SK-N-MC (cell line): ENCODE measurements around the gene EIF2S2.
"Not testable (repeated sequence)": the region's sequence is repeated elsewhere in the genome, so short reads cannot be mapped to it uniquely, and the experiment has no call there.

Experiments used
- DNase-seq: peaks from one replicate; pipeline ENCODE4 v3.0.0-alpha.2; 2011; ENCODE audit warnings: low read depth, low spot score
- H3K27ac ChIP-seq: fragments of 200-600 bp; sonication (generic); 2 replicates; pipeline ENCODE4 v1.5.1; 2016; ENCODE audit warnings: mixed run types
- H3K36me3 ChIP-seq: fragments of 200-600 bp; sonication (generic); 2 replicates; pipeline ENCODE4 v1.6.1; 2017; ENCODE audit warnings: antibody characterized with exemption, low read length, mixed read lengths; ENCODE audit not compliant: insufficient read depth
- H3K4me3 ChIP-seq: fragments of 200-600 bp; sonication (generic); 2 replicates; pipeline ENCODE4 v1.5.1; 2016
- H3K9ac ChIP-seq: fragments of 200-600 bp; sonication (generic); 2 replicates; pipeline ENCODE4 v1.8.0; 2017; ENCODE audit warnings: mixed run types, mixed read lengths; ENCODE audit not compliant: insufficient read length
- H3K9me3 ChIP-seq: fragments of 200-600 bp; sonication (generic); 2 replicates; pipeline ENCODE4 v1.6.1; 2017; ENCODE audit warnings: low read depth, mild to moderate bottlenecking, antibody characterized with exemption, low read length, moderate library complexity, mixed read lengths
- EZH2 ChIP-seq: fragments of 200-600 bp; sonication (generic); IDR thresholded peaks from one replicate; pipeline ENCODE4 v1.6.1; 2017; ENCODE audit warnings: antibody characterized with exemption
- FOXP2 ChIP-seq: optimal IDR thresholded peaks from 2 replicates; pipeline ENCODE3; 2011; ENCODE audit warnings: mild to moderate bottlenecking, moderate library complexity; ENCODE audit not compliant: insufficient read depth; ENCODE audit errors: extremely low read length, control extremely low read depth
- POLR2AphosphoS5 ChIP-seq: IDR thresholded peaks from 2 replicates; pipeline ENCODE4 v1.6.1; 2012; ENCODE audit warnings: mild to moderate bottlenecking, low read depth, low read length, borderline replicate concordance

Gene EIF2S2, protein sequence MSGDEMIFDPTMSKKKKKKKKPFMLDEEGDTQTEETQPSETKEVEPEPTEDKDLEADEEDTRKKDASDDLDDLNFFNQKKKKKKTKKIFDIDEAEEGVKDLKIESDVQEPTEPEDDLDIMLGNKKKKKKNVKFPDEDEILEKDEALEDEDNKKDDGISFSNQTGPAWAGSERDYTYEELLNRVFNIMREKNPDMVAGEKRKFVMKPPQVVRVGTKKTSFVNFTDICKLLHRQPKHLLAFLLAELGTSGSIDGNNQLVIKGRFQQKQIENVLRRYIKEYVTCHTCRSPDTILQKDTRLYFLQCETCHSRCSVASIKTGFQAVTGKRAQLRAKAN

DNA sequence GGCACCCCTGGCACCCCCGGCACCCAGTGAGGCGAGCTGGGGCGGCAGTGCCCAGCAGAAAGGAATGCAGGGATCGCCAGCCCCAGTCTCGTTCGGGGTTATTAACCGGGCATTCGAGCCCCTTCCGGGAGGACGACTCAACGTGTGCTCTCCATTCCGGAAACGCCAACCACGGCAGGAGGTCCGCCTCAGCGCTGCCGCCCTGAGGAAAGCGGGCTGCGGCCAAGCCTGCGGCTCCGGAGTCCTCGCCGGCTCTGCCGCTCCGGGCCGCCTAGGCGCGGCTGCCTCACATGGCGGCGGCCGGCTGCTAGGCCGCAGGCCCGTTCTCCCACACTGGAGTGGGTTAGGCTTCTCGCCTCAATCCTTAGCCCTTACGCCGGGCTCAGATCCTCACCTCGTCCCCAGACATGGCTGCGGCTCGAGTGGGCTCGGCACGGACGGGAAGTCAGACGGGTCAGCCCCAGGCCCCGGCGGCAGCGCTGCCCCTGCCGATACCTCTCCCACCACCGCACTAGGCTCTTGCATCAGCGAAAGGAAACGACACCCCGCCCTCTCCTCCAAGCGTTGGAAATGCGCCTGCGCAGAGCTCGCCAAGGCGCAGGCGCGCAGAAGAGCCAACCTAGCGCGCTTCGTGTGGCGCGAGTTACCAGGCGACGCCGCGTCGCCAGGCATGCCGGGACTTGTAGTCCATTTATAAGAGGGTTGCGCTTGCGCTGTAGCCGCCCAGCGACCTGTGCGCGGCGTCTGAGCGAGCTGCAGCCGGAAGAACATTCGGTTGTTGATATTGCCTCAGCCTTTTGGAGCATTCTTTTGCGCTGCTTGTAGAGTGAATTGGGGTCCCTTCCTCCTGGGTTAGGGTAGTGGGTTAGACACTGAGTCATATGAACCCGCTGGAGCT, at the start of gene EIF2S2:
EIF2S2 (minus strand) TSS at position 542 of the 898 bp plus-strand sequence; CDS start at position 409, 133 bp downstream.
- DNase-seq: peak; percentile 90
- peak within 1 kb of the TSS; percentile 84 for H3K4me3 ChIP-seq
- H3K27ac ChIP-seq: peak within 1 kb of the TSS; percentile 92
- H3K9me3 ChIP-seq: no peaks in the 10 kb centered on the region
- peak; percentile 64 for TF ChIP-seq FOXP2
- TF ChIP-seq POLR2AphosphoS5: peak; percentile 91
- TF ChIP-seq EZH2: no peak
- peaks cover 41% of the 10 kb centered on the region for H3K36me3 ChIP-seq
- peak within 1 kb of the TSS; percentile 98 for H3K9ac ChIP-seq

DNA sequence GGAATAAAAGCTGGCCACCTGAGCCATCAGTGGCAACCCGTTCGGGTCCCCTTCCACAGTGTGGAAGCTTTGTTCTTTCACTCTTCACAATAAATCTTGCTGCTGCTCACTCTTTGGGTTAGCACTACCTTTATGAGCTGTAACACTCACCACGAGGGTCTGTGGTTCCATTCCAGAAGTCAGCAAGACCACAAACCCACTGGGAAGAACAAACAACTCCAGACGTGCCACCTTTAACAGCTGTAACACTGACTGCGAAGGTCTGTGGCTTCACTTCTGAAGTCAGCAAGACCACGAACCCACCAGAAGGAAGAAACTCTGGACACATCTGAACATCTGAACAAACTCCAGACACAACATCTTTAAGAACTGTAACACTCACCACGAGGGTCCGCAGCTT, 45.7 kb upstream of the EIF2S2 start:
- not testable (repeated sequence) for H3K9me3 ChIP-seq, H3K4me3 ChIP-seq, H3K9ac ChIP-seq, DNase-seq, H3K27ac ChIP-seq, H3K36me3 ChIP-seq

DNA sequence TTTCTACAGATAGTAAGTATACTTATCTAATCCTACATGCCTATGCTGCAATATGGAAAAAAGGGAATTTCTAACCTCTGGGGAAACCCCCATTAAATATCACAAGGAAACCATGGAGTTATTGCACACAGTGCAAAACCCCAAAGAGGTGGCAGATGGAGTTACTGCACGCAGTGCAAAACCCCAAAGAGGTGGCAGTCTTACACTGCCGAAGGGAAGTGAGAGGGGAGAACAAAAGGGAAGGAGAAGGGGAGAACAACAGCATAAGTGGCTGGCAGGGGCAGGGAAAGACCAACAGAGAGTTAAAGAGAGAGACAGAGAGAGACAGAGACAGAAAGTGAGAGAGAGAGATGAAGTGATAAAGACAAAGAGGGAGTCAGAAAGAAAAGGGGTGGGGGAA, 43.8 kb upstream of the EIF2S2 start:
- TF ChIP-seq EZH2 (no peak), FOXP2 (no peak), POLR2AphosphoS5 (no peak)
- Histone ChIP-seq H3K27ac (no peak overlapping the region), H3K4me3 (no peak overlapping the region), H3K9me3 (no peaks in the 10 kb centered on the region), H3K36me3 (no peaks in the 10 kb centered on the region), H3K9ac (no peak overlapping the region)
- no peak for DNase-seq

DNA sequence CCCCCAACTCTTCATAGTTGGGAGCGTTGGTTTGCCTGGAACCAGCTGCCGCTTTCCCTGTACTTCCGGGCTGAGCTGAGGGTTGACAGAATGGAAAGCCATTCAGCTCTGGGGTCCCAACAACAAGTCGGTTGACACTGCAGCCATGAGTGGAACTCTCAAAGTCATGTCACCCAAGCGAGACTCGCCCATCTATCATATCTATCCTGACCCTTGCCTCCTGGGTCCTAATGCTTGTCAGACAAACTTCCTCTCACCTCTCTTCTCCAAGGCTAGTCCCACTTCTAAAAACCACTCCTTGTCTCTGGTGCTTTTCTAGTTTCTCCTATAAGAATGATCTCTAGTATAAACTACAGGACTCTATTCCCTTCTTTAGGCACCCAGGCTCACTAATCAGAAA, 41.1 kb upstream of the EIF2S2 start:
- H3K4me3 ChIP-seq, H3K27ac ChIP-seq, H3K9me3 ChIP-seq, H3K36me3 ChIP-seq, H3K9ac ChIP-seq, DNase-seq: not testable (repeated sequence)

DNA sequence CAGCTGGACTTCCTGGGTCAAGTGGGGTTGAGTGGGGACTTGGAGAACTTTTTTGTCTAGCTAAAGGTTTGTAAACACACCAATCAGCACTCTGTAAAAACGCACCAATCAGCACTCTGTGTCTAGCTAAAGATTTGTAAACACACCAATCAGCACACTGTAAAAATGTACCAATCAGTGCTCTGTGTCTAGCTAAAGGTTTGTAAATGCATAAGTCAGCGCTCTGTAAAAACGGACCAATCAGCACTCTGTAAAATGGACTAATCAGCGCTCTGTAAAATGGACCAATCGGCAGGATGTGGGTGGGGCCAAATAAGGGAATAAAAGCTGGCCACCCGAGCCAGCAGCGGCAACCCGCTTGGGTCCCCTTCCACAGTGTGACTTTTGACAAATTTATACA, 40.0 kb upstream of the EIF2S2 start:
- not testable (repeated sequence) for H3K36me3 ChIP-seq, DNase-seq, H3K4me3 ChIP-seq, H3K27ac ChIP-seq, H3K9ac ChIP-seq, H3K9me3 ChIP-seq

DNA sequence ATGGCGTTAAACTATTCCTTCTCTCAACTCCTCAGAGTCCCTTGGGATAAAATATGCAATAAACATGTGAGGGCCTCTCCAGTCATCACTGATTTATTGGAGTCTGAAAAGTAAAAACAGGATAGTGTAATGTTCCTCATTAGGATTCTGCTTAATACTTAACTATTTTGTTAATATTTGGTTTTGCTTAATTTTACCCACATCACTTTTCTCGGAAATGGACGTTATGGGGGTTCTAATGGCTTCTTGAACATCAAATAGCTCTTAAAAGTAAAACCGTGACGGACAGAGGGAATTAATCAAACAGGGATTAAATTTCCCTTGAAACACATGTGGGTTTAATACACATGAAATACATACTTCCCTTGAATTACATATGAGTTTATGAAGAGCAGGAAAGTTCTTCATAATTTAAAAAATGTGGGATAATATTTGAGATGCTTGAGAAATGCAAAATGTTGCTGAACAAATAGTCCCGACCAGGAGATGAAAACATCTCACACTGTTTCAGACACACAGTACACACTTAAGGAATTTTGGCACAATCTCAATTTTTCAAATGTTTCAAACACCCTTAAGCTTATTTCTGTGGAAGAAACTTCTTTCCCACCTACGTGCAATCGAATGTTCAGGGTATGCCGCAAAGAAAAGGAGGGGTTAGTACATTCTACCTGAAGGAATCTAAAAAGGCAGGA, 38.4 kb upstream of the EIF2S2 start:
- DNase-seq: peak; percentile 70
- Histone ChIP-seq H3K9ac (peak overlapping the region; percentile 1), H3K27ac (peak overlapping the region; percentile 42)

DNA sequence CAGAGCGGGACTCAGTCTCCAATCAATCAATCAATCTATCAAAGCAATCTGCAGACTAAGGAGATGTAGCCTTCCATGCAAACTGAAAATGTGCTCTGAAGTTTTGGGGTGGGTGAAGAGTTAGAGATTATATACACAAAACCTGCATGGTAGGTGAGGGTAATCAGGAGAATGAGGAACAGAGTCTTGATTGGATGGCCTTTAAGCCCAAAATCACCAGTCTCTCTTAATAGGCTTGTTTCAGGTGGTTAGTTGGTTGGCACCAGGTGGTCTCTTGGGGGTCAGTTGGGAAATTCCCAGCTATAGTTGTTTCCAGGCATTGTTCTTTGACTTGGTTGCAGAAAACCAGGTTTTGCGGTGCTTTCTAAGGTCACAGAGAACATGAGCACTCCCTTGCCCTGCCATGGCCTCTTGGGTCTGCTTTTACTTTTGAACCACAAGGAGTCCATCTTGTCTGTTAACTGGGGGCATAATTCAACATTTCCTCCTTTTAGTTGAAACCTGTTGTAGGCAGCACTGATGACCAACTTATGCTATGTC, 33.3 kb upstream of the EIF2S2 start:
- no peak for TF ChIP-seq POLR2AphosphoS5
- no peak for TF ChIP-seq FOXP2
- no peak for TF ChIP-seq EZH2
- DNase-seq: no peak
- H3K27ac ChIP-seq: no peak overlapping the region
- H3K9me3 ChIP-seq: no peaks in the 10 kb centered on the region
- no peak overlapping the region for H3K4me3 ChIP-seq
- no peak overlapping the region for H3K9ac ChIP-seq
- H3K36me3 ChIP-seq: no peaks in the 10 kb centered on the region

More for the DNA sequence above, 38.4 kb upstream of the EIF2S2 start:
- Histone ChIP-seq H3K9me3 (no peaks in the 10 kb centered on the region), H3K4me3 (peak overlapping the region; percentile 50), H3K36me3 (no peaks in the 10 kb centered on the region)
- TF ChIP-seq POLR2AphosphoS5 (no peak; the same call in 1 of the 2 replicates), FOXP2 (no peak), EZH2 (no peak)

DNA sequence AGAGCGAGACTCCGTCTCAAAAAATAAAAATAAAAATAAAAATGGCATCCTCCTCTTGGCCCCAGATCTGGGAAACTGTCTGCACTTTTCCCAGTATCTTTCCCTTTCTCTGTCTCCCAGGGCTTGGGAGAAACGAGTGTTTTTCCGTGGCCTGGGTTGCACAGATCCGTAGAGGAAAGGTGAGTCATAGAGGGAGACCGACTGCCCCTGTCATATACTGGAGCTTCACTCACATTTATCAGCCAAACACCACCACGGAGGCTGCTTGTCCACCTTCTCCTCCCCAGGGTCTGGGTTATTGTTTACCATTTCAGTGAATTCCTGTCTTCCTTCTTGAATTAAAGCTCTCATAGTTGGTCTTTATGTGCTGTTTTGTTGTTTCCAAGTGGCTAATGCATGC, 31.9 kb upstream of the EIF2S2 start:
- no peak for TF ChIP-seq EZH2
- no peak for TF ChIP-seq FOXP2
- no peak for TF ChIP-seq POLR2AphosphoS5
- no peak for DNase-seq
- no peak overlapping the region for H3K9ac ChIP-seq
- H3K27ac ChIP-seq: no peak overlapping the region
- no peak overlapping the region for H3K4me3 ChIP-seq
- H3K36me3 ChIP-seq: no peaks in the 10 kb centered on the region
- no peaks in the 10 kb centered on the region for H3K9me3 ChIP-seq

DNA sequence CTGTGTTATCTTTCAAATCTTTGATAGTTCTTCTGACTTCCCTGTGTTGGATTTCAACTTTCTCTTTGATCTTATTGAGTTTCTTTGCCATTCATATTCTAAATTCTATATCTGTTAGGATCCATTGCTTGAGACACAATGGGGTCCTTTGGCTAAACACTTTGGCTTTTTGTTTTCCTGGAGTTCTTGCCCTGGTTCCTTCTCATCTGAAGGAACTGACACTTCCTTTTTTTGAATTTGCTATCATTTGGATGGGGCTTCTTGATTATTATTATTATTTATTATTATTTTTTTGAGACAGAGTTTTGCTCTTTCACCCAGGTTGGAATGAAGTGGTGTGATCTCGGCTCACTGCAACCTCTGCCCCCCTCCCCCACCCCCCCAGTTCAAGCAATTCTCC, 30.1 kb upstream of the EIF2S2 start:
- Histone ChIP-seq H3K4me3 (no peak overlapping the region), H3K36me3 (no peaks in the 10 kb centered on the region), H3K9me3 (no peaks in the 10 kb centered on the region), H3K9ac (no peak overlapping the region), H3K27ac (no peak overlapping the region)
- TF ChIP-seq POLR2AphosphoS5 (no peak), FOXP2 (no peak), EZH2 (no peak)
- DNase-seq: no peak
